ENCODE results near the gene DLL1. TPM values are rescaled to one million over a fixed set of nuclear protein-coding genes. Genes with fewer than 3 reads are reported as not detected.

DLL1 gene
- total and polyA plus RNA-seq, 7 donors: 1.5 to 5.3 (median 2.9) TPM

DNA sequence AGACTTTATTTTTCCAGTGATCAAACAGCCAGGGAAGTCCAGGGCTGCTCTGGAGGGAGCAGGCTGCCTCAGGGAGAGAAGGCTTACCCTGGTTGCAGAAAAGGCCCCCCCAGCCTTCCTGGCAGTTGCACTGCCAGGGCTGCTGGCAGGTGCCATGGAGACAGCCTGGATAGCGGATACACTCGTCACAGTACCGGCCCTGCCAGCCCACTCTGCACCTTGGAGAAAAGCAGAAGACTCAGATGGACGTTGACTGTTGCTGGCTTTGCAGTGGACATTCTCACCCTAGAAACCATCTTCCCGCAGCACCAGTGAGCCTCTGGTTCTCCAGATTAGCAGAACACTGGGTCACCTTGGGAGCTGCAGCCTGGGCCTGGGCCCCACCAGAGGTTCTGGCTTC lies 5.4 kb downstream of the DLL1 start:
- intact Hi-C loops (cut with DNase I): no loop called here
- H3K4me1 ChIP-seq: peaks cover 9% of the 10 kb centered on the region
- TF ChIP-seq, protein P1, sequence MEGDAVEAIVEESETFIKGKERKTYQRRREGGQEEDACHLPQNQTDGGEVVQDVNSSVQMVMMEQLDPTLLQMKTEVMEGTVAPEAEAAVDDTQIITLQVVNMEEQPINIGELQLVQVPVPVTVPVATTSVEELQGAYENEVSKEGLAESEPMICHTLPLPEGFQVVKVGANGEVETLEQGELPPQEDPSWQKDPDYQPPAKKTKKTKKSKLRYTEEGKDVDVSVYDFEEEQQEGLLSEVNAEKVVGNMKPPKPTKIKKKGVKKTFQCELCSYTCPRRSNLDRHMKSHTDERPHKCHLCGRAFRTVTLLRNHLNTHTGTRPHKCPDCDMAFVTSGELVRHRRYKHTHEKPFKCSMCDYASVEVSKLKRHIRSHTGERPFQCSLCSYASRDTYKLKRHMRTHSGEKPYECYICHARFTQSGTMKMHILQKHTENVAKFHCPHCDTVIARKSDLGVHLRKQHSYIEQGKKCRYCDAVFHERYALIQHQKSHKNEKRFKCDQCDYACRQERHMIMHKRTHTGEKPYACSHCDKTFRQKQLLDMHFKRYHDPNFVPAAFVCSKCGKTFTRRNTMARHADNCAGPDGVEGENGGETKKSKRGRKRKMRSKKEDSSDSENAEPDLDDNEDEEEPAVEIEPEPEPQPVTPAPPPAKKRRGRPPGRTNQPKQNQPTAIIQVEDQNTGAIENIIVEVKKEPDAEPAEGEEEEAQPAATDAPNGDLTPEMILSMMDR (IDR thresholded peaks at IDR 0.05): no peak
- 54 to 58% (median 56%) methylated on average over 5 of the region's 5 CpGs for WGBS, 3 donors
- H3K27me3 ChIP-seq (ENCODE audit: insufficient read depth in 3 of 3, low read length in 2 of 3): peaks cover 0 to 37% (median 4%) of the 10 kb centered on the region in 3 donors
- no peak overlapping the region for H3K27ac ChIP-seq
- H3K36me3 ChIP-seq (ENCODE audit: insufficient read depth in 1 of 2, low read depth in 1 of 2): peaks cover 0 to 14% of the 10 kb centered on the region in 2 donors
- DNase-seq (peak in 1 of 2 donors; percentile 32), ATAC-seq (no peak)
- no peaks in the 10 kb centered on the region for H3K9me3 ChIP-seq
- no peak overlapping the region for H3K4me3 ChIP-seq

- peaks cover 0 to 32% (median 2%) of the 10 kb centered on the region in 3 donors for H3K27me3 ChIP-seq (ENCODE audit: insufficient read depth in 3 of 3, low read length in 2 of 3)
- DNase-seq (peak in 1 of 2 donors; percentile 32), ATAC-seq (no peak)
- intact Hi-C loops (cut with DNase I): no loop called here
- no peaks in the 10 kb centered on the region for H3K9me3 ChIP-seq
- H3K27ac ChIP-seq: no peak overlapping the region
- TF ChIP-seq, protein P1 (IDR thresholded peaks at IDR 0.05): no peak
- peaks cover 9% of the 10 kb centered on the region for H3K4me1 ChIP-seq
- H3K36me3 ChIP-seq (ENCODE audit: insufficient read depth in 1 of 2, low read depth in 1 of 2): peaks cover 0 to 14% of the 10 kb centered on the region in 2 donors
- WGBS, 3 donors: 87 to 91% (median 88%) methylated on average over 24 of the region's 24 CpGs
- H3K4me3 ChIP-seq: no peak overlapping the region
These were observed 5.9 kb downstream of the DLL1 start for GRCh38 chr6:170284866-170285469.

DNA sequence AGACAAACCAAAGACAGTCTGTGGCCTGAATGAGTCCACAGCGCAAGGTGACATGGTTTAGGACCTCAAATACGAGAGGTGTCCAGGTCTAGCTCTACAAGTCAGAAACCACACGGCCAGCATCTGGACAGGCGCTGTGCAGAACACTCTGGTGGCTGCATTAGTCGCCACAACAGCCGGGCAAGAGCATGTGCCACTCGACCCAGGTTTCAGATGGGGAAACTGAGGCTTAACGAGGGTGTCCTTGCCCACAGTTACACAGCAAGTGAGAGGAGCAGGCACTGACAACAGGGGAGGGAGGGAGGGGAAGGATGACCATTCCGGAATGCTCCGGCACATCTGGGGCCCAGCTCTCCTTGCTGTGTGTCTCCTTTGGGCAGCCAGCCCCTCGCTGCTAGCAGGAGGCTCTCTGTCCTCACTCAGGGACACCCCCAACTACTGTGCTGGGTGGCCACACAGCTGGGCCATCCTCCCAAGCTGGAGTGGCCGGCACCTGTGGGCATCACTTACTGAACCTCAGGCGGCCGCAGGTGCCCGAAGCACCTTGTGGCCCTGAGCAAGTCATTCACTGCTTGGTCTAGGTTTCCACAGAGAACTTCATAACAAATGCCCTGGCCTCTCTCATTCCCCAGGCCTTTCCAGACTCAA lies 6.6 kb downstream of the DLL1 start:
- no peak overlapping the region for H3K27ac ChIP-seq
- DNase-seq (peak in 1 of 2 donors; percentile 26), ATAC-seq (no peak)
- 91 to 94% (median 93%) methylated on average over 15 of the region's 15 CpGs for WGBS, 3 donors
- peaks cover 0 to 14% of the 10 kb centered on the region in 2 donors for H3K36me3 ChIP-seq (ENCODE audit: insufficient read depth in 1 of 2, low read depth in 1 of 2)
- H3K27me3 ChIP-seq (ENCODE audit: insufficient read depth in 3 of 3, low read length in 2 of 3): peaks cover 0 to 25% (median 2%) of the 10 kb centered on the region in 3 donors
- no peak overlapping the region for H3K4me3 ChIP-seq
- H3K9me3 ChIP-seq: no peaks in the 10 kb centered on the region
- TF ChIP-seq, protein P1 (IDR thresholded peaks at IDR 0.05): no peak
- intact Hi-C loops (cut with DNase I): no loop called here
- H3K4me1 ChIP-seq: peaks cover 14% of the 10 kb centered on the region

- WGBS, 3 donors: 90 to 93% (median 91%) methylated on average over 60 of the region's 60 CpGs
- Histone ChIP-seq H3K27me3 (ENCODE audit: insufficient read depth in 3 of 3, low read length in 2 of 3) (peaks cover 0 to 17% (median 2%) of the 10 kb centered on the region in 3 donors), H3K27ac (no peak overlapping the region), H3K36me3 (ENCODE audit: insufficient read depth in 1 of 2, low read depth in 1 of 2) (peaks cover 0 to 14% of the 10 kb centered on the region in 2 donors), H3K9me3 (no peaks in the 10 kb centered on the region), H3K4me1 (peaks cover 15% of the 10 kb centered on the region), H3K4me3 (no peak overlapping the region)
- DNase-seq (peak in 1 of 2 donors; percentile 45), ATAC-seq (no peak)
- intact Hi-C loops (cut with DNase I): no loop called here
- TF ChIP-seq, protein P1 (IDR thresholded peaks at IDR 0.05): no peak
These were observed 7.4 kb downstream of the DLL1 start for GRCh38 chr6:170283212-170284081.

Measured in psoas muscle (tissue), 8 donors.